ENCODE data around the gene MED12. TPM values are rescaled to one million over a fixed set of nuclear protein-coding genes. Genes with fewer than 3 reads are reported as not detected.

Gene MED12
- total and polyA plus RNA-seq, 2 of the 8 experiments (the other 6 are each of a cell fraction or from before 2014, with no cell fraction given), result 19.4 to 48.9 TPM

DNA sequence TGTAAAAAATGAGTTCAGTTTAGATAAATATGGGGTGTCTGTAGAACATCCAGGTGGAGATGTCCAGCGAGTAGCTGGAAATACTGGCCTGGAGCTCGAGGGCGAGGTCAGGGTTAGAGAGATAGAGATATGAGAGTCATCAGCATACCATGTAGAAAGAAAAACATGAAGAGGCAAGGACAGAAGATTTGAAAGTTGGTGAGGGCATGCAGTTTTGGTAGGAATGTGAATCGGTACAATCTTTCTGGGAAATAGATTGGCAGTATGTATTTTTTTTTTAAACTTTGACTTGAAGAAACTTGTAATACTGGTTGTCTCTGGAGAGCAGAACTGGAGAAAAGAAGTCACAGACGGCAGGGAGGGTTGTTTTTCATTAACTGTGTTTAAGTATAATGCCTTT lies 47.9 kb upstream of the MED12 start:
- CTCF ChIA-PET (ENCODE audit: partially characterized antibody), result no interaction called here
- Histone ChIP-seq H3K23ac (ENCODE audit: insufficient read length) (no peak overlapping the region), H2BK5ac (ENCODE audit: low read depth, low read length) (no peak overlapping the region), H3K79me2 (ENCODE audit: control insufficient read depth in 1 of 2, insufficient read depth in 2 of 2, low read length in 2 of 2) (peaks cover 0 to 21% of the 10 kb centered on the region in 2 experiments; a peak in 3 of 4 replicates), H2AK5ac (ENCODE audit: low read depth, low read length) (no peak overlapping the region), H2BK12ac (ENCODE audit: low read depth, low read length) (no peak overlapping the region), H2BK15ac (ENCODE audit: low read length) (no peak overlapping the region), H4K20me1 (replicated peaks in 1 of 2; ENCODE audit: control insufficient read depth in 1 of 2, insufficient read depth in 2 of 2, low read length in 2 of 2) (no peaks in the 10 kb centered on the region), H4K8ac (ENCODE audit: extremely low read depth, insufficient read depth, low read length) (no peak overlapping the region), H3K36me3 (ENCODE audit: control insufficient read depth in 2 of 4, insufficient read depth in 4 of 4, low read length in 3 of 4) (no peaks in the 10 kb centered on the region), H3K27ac (ENCODE audit: low read depth, low read length) (no peak overlapping the region), H3K4me1 (replicated peaks in 1 of 4; ENCODE audit: control insufficient read depth in 3 of 4, insufficient read depth in 4 of 4, low read length in 3 of 4) (no peaks in the 10 kb centered on the region; a peak in 2 of 7 replicates), H3K79me1 (ENCODE audit: low read depth, low read length) (no peaks in the 10 kb centered on the region), H4K5ac (ENCODE audit: insufficient read length, low read depth, low read length) (no peak overlapping the region), H3K23me2 (ENCODE audit: low read depth, low read length) (no peaks in the 10 kb centered on the region; the same call in 1 of the 2 replicates), H3K56ac (replicated peaks; ENCODE audit: insufficient read length, low read depth, low read length) (no peak overlapping the region), H3K4me2 (ENCODE audit: insufficient read depth in 1 of 2, low read depth in 2 of 2, low read length in 2 of 2) (no peak overlapping the region), H3K27me3 (replicated peaks in 1 of 4; ENCODE audit: control insufficient read depth in 3 of 4, extremely low read depth in 1 of 4, insufficient read depth in 3 of 4, low read length in 3 of 4) (no peaks in the 10 kb centered on the region), H2BK120ac (replicated peaks; ENCODE audit: low read depth, low read length) (no peak overlapping the region), H2BK20ac (ENCODE audit: low read length) (no peak overlapping the region), H3K9me3 (ENCODE audit: insufficient read depth in 2 of 2, low read depth in 1 of 2, low read length in 1 of 2) (no peaks in the 10 kb centered on the region), H2AFZ (ENCODE audit: low read length) (no peak overlapping the region), H3K4me3 (ENCODE audit: extremely low read depth in 1 of 4, insufficient read depth in 2 of 4, low read depth in 3 of 4, low read length in 4 of 4) (no peak overlapping the region), H3K4ac (replicated peaks; ENCODE audit: insufficient read length, low read depth, low read length) (no peak overlapping the region), H3K9ac (replicated peaks in 1 of 4; ENCODE audit: extremely low read depth in 1 of 4, low read depth in 3 of 4, low read length in 3 of 4) (no peak overlapping the region), H3K14ac (ENCODE audit: insufficient read length) (no peak overlapping the region), H4K91ac (replicated peaks; ENCODE audit: insufficient read length, low read length) (no peak overlapping the region), H3K18ac (ENCODE audit: extremely low read depth, low read length) (no peak overlapping the region)
- TF ChIP-seq POLR2AphosphoS5 (IDR thresholded peaks at IDR 0.05; ENCODE audit: low read depth, low read length) (no peak), BACH1 (IDR thresholded peaks at IDR 0.05; ENCODE audit: low read length) (no peak), KDM5A (IDR thresholded peaks at IDR 0.05; ENCODE audit: low read length) (no peak)
- TF ChIP-seq, protein P1, sequence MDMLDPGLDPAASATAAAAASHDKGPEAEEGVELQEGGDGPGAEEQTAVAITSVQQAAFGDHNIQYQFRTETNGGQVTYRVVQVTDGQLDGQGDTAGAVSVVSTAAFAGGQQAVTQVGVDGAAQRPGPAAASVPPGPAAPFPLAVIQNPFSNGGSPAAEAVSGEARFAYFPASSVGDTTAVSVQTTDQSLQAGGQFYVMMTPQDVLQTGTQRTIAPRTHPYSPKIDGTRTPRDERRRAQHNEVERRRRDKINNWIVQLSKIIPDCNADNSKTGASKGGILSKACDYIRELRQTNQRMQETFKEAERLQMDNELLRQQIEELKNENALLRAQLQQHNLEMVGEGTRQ (IDR thresholded peaks at IDR 0.05; ENCODE audit: low read length), result no peak
- TF ChIP-seq, protein P2, sequence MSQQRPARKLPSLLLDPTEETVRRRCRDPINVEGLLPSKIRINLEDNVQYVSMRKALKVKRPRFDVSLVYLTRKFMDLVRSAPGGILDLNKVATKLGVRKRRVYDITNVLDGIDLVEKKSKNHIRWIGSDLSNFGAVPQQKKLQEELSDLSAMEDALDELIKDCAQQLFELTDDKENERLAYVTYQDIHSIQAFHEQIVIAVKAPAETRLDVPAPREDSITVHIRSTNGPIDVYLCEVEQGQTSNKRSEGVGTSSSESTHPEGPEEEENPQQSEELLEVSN (IDR thresholded peaks at IDR 0.05), result no peak
- DNase-seq (ENCODE audit: low read depth in 1 of 2, low spot score in 2 of 2), result no peak
- no peak for FAIRE-seq
- WGBS, 2 experiments (ENCODE audit: extremely low coverage in 1 of 2, insufficient coverage in 1 of 2, insufficient read length in 1 of 2, insufficient replicate concordance in 2 of 2, low coverage in 1 of 2, low lambda C conversion rate in 2 of 2, missing lambda C conversion rate in 1 of 2), result 92% methylated on average over 2 of the region's 5 CpGs; no CpG with 5 or more reads in 1 of the 2 experiments
- POLR2A ChIA-PET (ENCODE audit: partially characterized antibody), result no interaction called here

Data from H1 (cell line).